ENCODE measurements around the gene ATPAF1. TPM values are rescaled to one million over a fixed set of nuclear protein-coding genes. Genes with fewer than 3 reads are reported as not detected.
A peak's percentile ranks its signal among the peaks of the same experiment; 100 is the strongest.

ATPAF1 gene
- total and polyA plus RNA-seq, 8 donors = 32.6 to 88.8 (median 39.3) TPM

GRCh38 chr1:46617108-46617800 lies 50.9 kb downstream of the ATPAF1 start:
- 35 to 40% (median 37%) methylated on average over 10 of the region's 10 CpGs for WGBS, 5 donors
- Histone ChIP-seq H3K4me3 (peak overlapping the region; percentile 78 to 88 (median 83)), H3K27me3 (no peaks in the 10 kb centered on the region), H3K4me1 (peaks cover 32 to 49% (median 45%) of the 10 kb centered on the region in 4 donors), H3K27ac (peak overlapping the region; percentile 84 to 97 (median 94)), H3K36me3 (peaks cover 5 to 8% (median 7%) of the 10 kb centered on the region in 4 donors), H3K9me3 (no peaks in the 10 kb centered on the region)
- intact Hi-C loops (cut with DNase I; ENCODE audit: low total_unique reads) = no loop called here
- no peak for DNase-seq
- TF ChIP-seq POLR2AphosphoS5 (IDR thresholded peaks at IDR 0.05) (no peak), POLR2A (IDR thresholded peaks at IDR 0.05) (no peak), EP300 (IDR thresholded peaks at IDR 0.05) (no peak)
- TF ChIP-seq, protein P1, sequence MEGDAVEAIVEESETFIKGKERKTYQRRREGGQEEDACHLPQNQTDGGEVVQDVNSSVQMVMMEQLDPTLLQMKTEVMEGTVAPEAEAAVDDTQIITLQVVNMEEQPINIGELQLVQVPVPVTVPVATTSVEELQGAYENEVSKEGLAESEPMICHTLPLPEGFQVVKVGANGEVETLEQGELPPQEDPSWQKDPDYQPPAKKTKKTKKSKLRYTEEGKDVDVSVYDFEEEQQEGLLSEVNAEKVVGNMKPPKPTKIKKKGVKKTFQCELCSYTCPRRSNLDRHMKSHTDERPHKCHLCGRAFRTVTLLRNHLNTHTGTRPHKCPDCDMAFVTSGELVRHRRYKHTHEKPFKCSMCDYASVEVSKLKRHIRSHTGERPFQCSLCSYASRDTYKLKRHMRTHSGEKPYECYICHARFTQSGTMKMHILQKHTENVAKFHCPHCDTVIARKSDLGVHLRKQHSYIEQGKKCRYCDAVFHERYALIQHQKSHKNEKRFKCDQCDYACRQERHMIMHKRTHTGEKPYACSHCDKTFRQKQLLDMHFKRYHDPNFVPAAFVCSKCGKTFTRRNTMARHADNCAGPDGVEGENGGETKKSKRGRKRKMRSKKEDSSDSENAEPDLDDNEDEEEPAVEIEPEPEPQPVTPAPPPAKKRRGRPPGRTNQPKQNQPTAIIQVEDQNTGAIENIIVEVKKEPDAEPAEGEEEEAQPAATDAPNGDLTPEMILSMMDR (IDR thresholded peaks at IDR 0.05) = no peak

- Histone ChIP-seq H3K4me3 (peak within 1 kb of the TSS; percentile 78 to 88 (median 83)), H3K9me3 (no peaks in the 10 kb centered on the region), H3K27me3 (no peaks in the 10 kb centered on the region), H3K36me3 (peaks cover 10 to 15% (median 15%) of the 10 kb centered on the region in 4 donors), H3K4me1 (peaks cover 40 to 56% (median 52%) of the 10 kb centered on the region in 4 donors), H3K27ac (peak within 1 kb of the TSS; percentile 84 to 97 (median 94))
- WGBS, 5 donors = 0 to 2% (median 0%) methylated on average over 12 to 62 of the region's 62 CpGs
- peak; percentile 81 to 92 for DNase-seq
- TF ChIP-seq POLR2AphosphoS5 (IDR thresholded peaks at IDR 0.05) (peak in 2 of 3 donors; percentile 40 to 72), EP300 (IDR thresholded peaks at IDR 0.05) (no peak), POLR2A (IDR thresholded peaks at IDR 0.05) (peak in 1 of 4 donors; percentile 30)
- TF ChIP-seq, protein P1 (IDR thresholded peaks at IDR 0.05) = no peak
- intact Hi-C loops (cut with DNase I; ENCODE audit: low total_unique reads) = no loop called here
These were observed 51.7 kb downstream of the ATPAF1 start, which contains the start of gene MOB3C for GRCh38 chr1:46616277-46617107. TSS of gene MOB3C (minus strand) at chr1:46616811. CDS start at chr1:46613321, 3,490 bp downstream.

DNA sequence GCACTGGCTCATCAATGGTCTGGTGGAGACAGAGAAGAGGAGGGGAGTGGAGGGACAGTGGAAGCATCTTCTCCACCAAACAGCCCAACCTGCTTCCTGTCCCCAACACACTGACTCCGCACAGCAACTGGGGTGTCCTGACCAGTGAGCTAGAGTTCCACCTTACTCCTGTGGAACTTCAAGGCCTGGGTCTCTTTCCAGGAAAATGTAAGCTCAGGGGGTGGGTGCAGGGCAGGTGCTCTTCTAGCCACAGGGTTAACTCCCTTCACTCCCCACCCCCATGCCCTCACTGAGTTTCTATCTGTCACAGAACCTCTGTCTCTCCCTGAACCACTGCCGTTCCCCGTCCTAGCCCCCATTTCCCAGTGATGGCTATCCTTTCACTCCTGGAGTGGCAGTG lies 52.4 kb downstream of the ATPAF1 start:
- intact Hi-C loops (cut with DNase I; ENCODE audit: low total_unique reads) = no loop called here
- H3K4me3 ChIP-seq = peak overlapping the region; percentile 78 to 88 (median 83)
- H3K9me3 ChIP-seq = no peaks in the 10 kb centered on the region
- DNase-seq = no peak
- H3K27me3 ChIP-seq = no peaks in the 10 kb centered on the region
- H3K36me3 ChIP-seq = peaks cover 10 to 21% (median 19%) of the 10 kb centered on the region in 4 donors
- 28 to 50% (median 39%) methylated on average over 3 of the region's 3 CpGs for WGBS, 5 donors
- H3K27ac ChIP-seq = peak overlapping the region; percentile 84 to 97 (median 94)
- H3K4me1 ChIP-seq = peaks cover 42 to 64% (median 57%) of the 10 kb centered on the region in 4 donors
- TF ChIP-seq POLR2A (IDR thresholded peaks at IDR 0.05) (no peak), EP300 (IDR thresholded peaks at IDR 0.05) (no peak), POLR2AphosphoS5 (IDR thresholded peaks at IDR 0.05) (no peak)
- TF ChIP-seq, protein P1 (IDR thresholded peaks at IDR 0.05) = no peak

GRCh38 chr1:46615088-46615487 lies 53.1 kb downstream of the ATPAF1 start:
- intact Hi-C loops (cut with DNase I; ENCODE audit: low total_unique reads) = no loop called here
- H3K27ac ChIP-seq = peak overlapping the region in 4 of 5 donors; percentile 92 to 97 (median 95)
- H3K36me3 ChIP-seq = peaks cover 12 to 28% (median 23%) of the 10 kb centered on the region in 4 donors
- DNase-seq = no peak
- H3K27me3 ChIP-seq = no peaks in the 10 kb centered on the region
- peak overlapping the region; percentile 78 to 88 (median 83) for H3K4me3 ChIP-seq
- TF ChIP-seq, protein P1 (IDR thresholded peaks at IDR 0.05) = no peak
- no peak for TF ChIP-seq POLR2A (IDR thresholded peaks at IDR 0.05)
- no peak for TF ChIP-seq EP300 (IDR thresholded peaks at IDR 0.05)
- no peak for TF ChIP-seq POLR2AphosphoS5 (IDR thresholded peaks at IDR 0.05)
- no peaks in the 10 kb centered on the region for H3K9me3 ChIP-seq
- H3K4me1 ChIP-seq = peaks cover 42 to 65% (median 58%) of the 10 kb centered on the region in 4 donors
- 67 to 97% (median 85%) methylated on average over 2 of the region's 2 CpGs for WGBS, 5 donors

Measured in stomach (tissue), 9 donors.